PFSK-1 (cell line): Measurements from ENCODE around the gene NF2.

Experiments used
- FOXP2 ChIP-seq: optimal IDR thresholded peaks from 2 replicates; pipeline ENCODE3; 2011; ENCODE audit warnings: borderline replicate concordance, control low read depth, inconsistent platforms; ENCODE audit not compliant: insufficient read depth; ENCODE audit errors: extremely low read length, extremely low read depth
- POLR2AphosphoS5 ChIP-seq: IDR thresholded peaks from 2 replicates; pipeline ENCODE4 v1.6.1; 2012; ENCODE audit warnings: low read depth, mild to moderate bottlenecking, control low read depth, low read length, moderate library complexity
- SIN3A ChIP-seq: IDR thresholded peaks from 2 replicates; pipeline ENCODE4 v1.6.1; 2012; ENCODE audit warnings: mild to moderate bottlenecking, low read length, moderate library complexity, borderline replicate concordance; ENCODE audit not compliant: insufficient read depth
- TAF1 ChIP-seq: IDR thresholded peaks from 2 replicates; pipeline ENCODE4 v1.6.1; 2012; ENCODE audit warnings: low read length, control low read depth, borderline replicate concordance; ENCODE audit not compliant: insufficient read depth
- TF ChIP-seq, protein P1 (sequence below), 2 experiments: IDR thresholded peaks; 2 replicates each; pipeline versions ENCODE4 v1.6.1 to v1.8.0; 2011 to 2012; ENCODE audit warnings: low read depth in 2 of 2, low read length in 2 of 2, control low read depth in 1 of 2, inconsistent platforms in 1 of 2, mild to moderate bottlenecking in 1 of 2, moderate library complexity in 1 of 2; ENCODE audit not compliant: insufficient read depth in 1 of 2

- TF ChIP-seq, protein P1, sequence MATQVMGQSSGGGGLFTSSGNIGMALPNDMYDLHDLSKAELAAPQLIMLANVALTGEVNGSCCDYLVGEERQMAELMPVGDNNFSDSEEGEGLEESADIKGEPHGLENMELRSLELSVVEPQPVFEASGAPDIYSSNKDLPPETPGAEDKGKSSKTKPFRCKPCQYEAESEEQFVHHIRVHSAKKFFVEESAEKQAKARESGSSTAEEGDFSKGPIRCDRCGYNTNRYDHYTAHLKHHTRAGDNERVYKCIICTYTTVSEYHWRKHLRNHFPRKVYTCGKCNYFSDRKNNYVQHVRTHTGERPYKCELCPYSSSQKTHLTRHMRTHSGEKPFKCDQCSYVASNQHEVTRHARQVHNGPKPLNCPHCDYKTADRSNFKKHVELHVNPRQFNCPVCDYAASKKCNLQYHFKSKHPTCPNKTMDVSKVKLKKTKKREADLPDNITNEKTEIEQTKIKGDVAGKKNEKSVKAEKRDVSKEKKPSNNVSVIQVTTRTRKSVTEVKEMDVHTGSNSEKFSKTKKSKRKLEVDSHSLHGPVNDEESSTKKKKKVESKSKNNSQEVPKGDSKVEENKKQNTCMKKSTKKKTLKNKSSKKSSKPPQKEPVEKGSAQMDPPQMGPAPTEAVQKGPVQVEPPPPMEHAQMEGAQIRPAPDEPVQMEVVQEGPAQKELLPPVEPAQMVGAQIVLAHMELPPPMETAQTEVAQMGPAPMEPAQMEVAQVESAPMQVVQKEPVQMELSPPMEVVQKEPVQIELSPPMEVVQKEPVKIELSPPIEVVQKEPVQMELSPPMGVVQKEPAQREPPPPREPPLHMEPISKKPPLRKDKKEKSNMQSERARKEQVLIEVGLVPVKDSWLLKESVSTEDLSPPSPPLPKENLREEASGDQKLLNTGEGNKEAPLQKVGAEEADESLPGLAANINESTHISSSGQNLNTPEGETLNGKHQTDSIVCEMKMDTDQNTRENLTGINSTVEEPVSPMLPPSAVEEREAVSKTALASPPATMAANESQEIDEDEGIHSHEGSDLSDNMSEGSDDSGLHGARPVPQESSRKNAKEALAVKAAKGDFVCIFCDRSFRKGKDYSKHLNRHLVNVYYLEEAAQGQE (IDR thresholded peaks at IDR 0.05; ENCODE audit: insufficient read depth in 1 of 2, low read depth in 2 of 2, low read length in 2 of 2): no peak
- TF ChIP-seq SIN3A (no peak), POLR2AphosphoS5 (no peak), FOXP2 (no peak), TAF1 (no peak)
Observed at GRCh38 chr22:29631725-29632124, 28.3 kb downstream of the NF2 start.
